ENCODE results near the gene EFCAB14. TPM values are rescaled to one million over a fixed set of nuclear protein-coding genes. Genes with fewer than 3 reads are reported as not detected.

The EFCAB14 gene
- total and polyA plus RNA-seq, 9 of the 15 experiments (the other 6 are each of a cell fraction or from before 2014, with no cell fraction given) = 7.3 to 49.0 (median 37.3) TPM

- DNase-seq (ENCODE audit: extremely low read depth in 1 of 4, low spot score in 3 of 4) = peak; percentile 56 to 75 (median 64)
- H3K27ac ChIP-seq (ENCODE audit: extremely low read depth, low read depth, low read length) = no peak overlapping the region
- FAIRE-seq = peak; percentile 99
- no peaks in the 10 kb centered on the region for H4K20me1 ChIP-seq (replicated peaks; ENCODE audit: control insufficient read depth, insufficient read depth, low read length)
- no peaks in the 10 kb centered on the region for H3K79me2 ChIP-seq (ENCODE audit: control insufficient read depth, insufficient read depth, low read length)
- H3K9me1 ChIP-seq (ENCODE audit: control insufficient read depth, insufficient read depth, low read length) = no peaks in the 10 kb centered on the region
- no TSS peak for BruUV-seq (replicated peaks)
- CTCF ChIA-PET (ENCODE audit: low intra/inter-chr PET ratio) = interaction anchor here (1.2 kb wide), 1 partner anchor 440 kb away, joined by 4 read pairs; no protein-coding TSS in a partner anchor
- H3K9me3 ChIP-seq (replicated peaks; ENCODE audit: control insufficient read depth, insufficient read depth, low read depth, low read length) = no peaks in the 10 kb centered on the region
- no peak overlapping the region for H2AFZ ChIP-seq (ENCODE audit: low read depth, low read length)
- intact Hi-C loops (cut with micrococcal nuclease) (no loop called here), in situ Hi-C loops (cut with MboI) (no loop called here)
- H3K4me1 ChIP-seq (replicated peaks in 1 of 2; ENCODE audit: control insufficient read depth in 2 of 2, insufficient read depth in 2 of 2, low read length in 2 of 2) = no peaks in the 10 kb centered on the region
- H3K4me2 ChIP-seq (ENCODE audit: insufficient read depth, low read length) = no peak overlapping the region
- H3K4me3 ChIP-seq = no peak overlapping the region
- POLR2A ChIA-PET = interaction anchor here (0.8 to 1.1 kb wide), 2 partner anchors 15 to 28 kb away, joined by 3 to 4 read pairs; no protein-coding TSS in a partner anchor
- H3K27me3 ChIP-seq (ENCODE audit: control insufficient read depth in 2 of 2, insufficient read depth in 2 of 2, low read length in 2 of 2) = no peaks in the 10 kb centered on the region; a peak in 1 of 5 replicates
- 0% methylated on average over 3 of the region's 3 CpGs for WGBS (ENCODE audit: insufficient coverage, low coverage, missing lambda C conversion rate)
- peak; percentile 94 for ATAC-seq
- no peak overlapping the region for H3K9ac ChIP-seq (ENCODE audit: insufficient read depth in 1 of 2, low read depth in 2 of 2, low read length in 2 of 2)
- H3K36me3 ChIP-seq (ENCODE audit: control insufficient read depth, insufficient read depth, low read length) = no peaks in the 10 kb centered on the region
- TF ChIP-seq MAX (CRISPR knock-in tag; IDR thresholded peaks at IDR 0.05) = no peak
- no peak for TF ChIP-seq STAT5A (IDR thresholded peaks at IDR 0.05; ENCODE audit: borderline replicate concordance, low read length)
- no peak for TF ChIP-seq YBX1 (IDR thresholded peaks at IDR 0.05)
- TF ChIP-seq TCF7L2 (IDR thresholded peaks at IDR 0.05; ENCODE audit: low read depth, low read length) = no peak
- TF ChIP-seq NUFIP1 (IDR thresholded peaks at IDR 0.05; ENCODE audit: partially characterized antibody) = no peak
- TF ChIP-seq RHOXF2B (CRISPR knock-in tag; conservative IDR thresholded peaks at IDR 0.05) = no peak
- TF ChIP-seq AFF1 (IDR thresholded peaks at IDR 0.05; ENCODE audit: low read depth in 1 of 2, partially characterized antibody in 2 of 2) = peak in 1 of 2 experiments; percentile 97
- TF ChIP-seq ZNF133 (CRISPR knock-in tag; IDR thresholded peaks at IDR 0.05) = no peak
- no peak for TF ChIP-seq IRF9 (tag; IDR thresholded peaks at IDR 0.05)
- TF ChIP-seq DACH1 (IDR thresholded peaks at IDR 0.05; ENCODE audit: partially characterized antibody) = no peak
- TF ChIP-seq ZNF197 (CRISPR knock-in tag; IDR thresholded peaks at IDR 0.05; ENCODE audit: low read depth) = peak; percentile 72; the same call in 1 of the 2 replicates
- TF ChIP-seq SMARCB1 (IDR thresholded peaks at IDR 0.05; ENCODE audit: insufficient read length, low read depth) = no peak
- no peak for TF ChIP-seq ZNF324 (CRISPR knock-in tag; IDR thresholded peaks at IDR 0.05)
- TF ChIP-seq HOMEZ (CRISPR knock-in tag; IDR thresholded peaks at IDR 0.05) = no peak
These were observed 16.9 kb upstream of the EFCAB14 start for GRCh38 chr1:46735708-46736324.

Measured in K562 (cell line).